ENCODE measurements around the gene WSCD1.
A peak's percentile ranks its signal among the peaks of the same experiment; 100 is the strongest.

The WSCD1 gene

DNA sequence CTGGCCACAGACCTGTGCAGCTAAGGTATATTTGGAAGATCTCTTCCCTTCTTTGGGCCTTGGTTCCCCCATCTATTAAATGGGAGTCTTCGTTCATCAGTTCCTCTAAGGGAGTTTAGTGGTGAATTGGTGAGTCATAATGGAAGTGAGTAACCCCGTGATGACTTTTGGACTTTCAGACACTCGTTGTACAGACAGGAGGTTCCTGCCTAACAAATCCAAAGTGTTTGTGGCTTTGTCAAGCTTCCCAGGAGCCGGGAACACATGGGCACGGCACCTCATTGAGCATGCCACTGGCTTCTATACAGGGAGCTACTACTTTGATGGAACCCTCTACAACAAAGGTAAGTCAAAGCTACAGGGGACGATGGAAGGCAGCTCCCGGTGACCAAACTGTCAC lies 40.4 kb downstream of the WSCD1 start:
- no peak for DNase-seq (ENCODE audit: low spot score)
- no peak overlapping the region for H4K8ac ChIP-seq (ENCODE audit: low read depth, low read length)
- H2AFZ ChIP-seq (ENCODE audit: low read length), result no peak overlapping the region
- H3K23ac ChIP-seq (ENCODE audit: low read depth, low read length, poor library complexity), result no peak overlapping the region
- H2AK5ac ChIP-seq (ENCODE audit: low read depth, low read length), result no peak overlapping the region
- H2BK12ac ChIP-seq (ENCODE audit: low read length), result no peak overlapping the region
- H3K27ac ChIP-seq (replicated peaks; ENCODE audit: low read length), result no peak overlapping the region
- no peak overlapping the region for H3K9ac ChIP-seq (ENCODE audit: low read depth, low read length, poor library complexity)
- H3K79me1 ChIP-seq (ENCODE audit: low read depth, low read length), result no peaks in the 10 kb centered on the region
- H3K4me1 ChIP-seq (ENCODE audit: control insufficient read depth in 2 of 2, insufficient read depth in 1 of 2, low read depth in 1 of 2, low read length in 2 of 2), result no peaks in the 10 kb centered on the region
- H3K14ac ChIP-seq (ENCODE audit: low read length), result no peak overlapping the region
- H3K4me3 ChIP-seq (ENCODE audit: low read length in 2 of 2), result no peak overlapping the region
- no peaks in the 10 kb centered on the region for H3K27me3 ChIP-seq (ENCODE audit: control insufficient read depth in 3 of 3, insufficient read depth in 3 of 3, low read depth in 1 of 3, low read length in 3 of 3)
- H3K18ac ChIP-seq (ENCODE audit: low read length), result no peak overlapping the region
- H4K91ac ChIP-seq (ENCODE audit: low read depth, low read length, poor library complexity), result no peak overlapping the region
- H3K9me3 ChIP-seq (replicated peaks in 1 of 2; ENCODE audit: control insufficient read depth in 2 of 2, insufficient read depth in 1 of 2, low read depth in 1 of 2, low read length in 2 of 2), result peaks cover 0 to 3% of the 10 kb centered on the region in 2 donors
- no peak overlapping the region for H2BK5ac ChIP-seq (ENCODE audit: low read length)
- H3K4ac ChIP-seq (ENCODE audit: low read length), result no peak overlapping the region
- H3K36me3 ChIP-seq (replicated peaks in 1 of 2; ENCODE audit: control insufficient read depth in 2 of 2, insufficient read depth in 2 of 2, low read length in 2 of 2), result peaks cover 8 to 82% of the 10 kb centered on the region in 2 donors
- no peak overlapping the region for H3K4me2 ChIP-seq (ENCODE audit: insufficient read depth, low read length, poor library complexity, severe bottlenecking)
- H2BK15ac ChIP-seq (ENCODE audit: low read length), result no peak overlapping the region
- WGBS, 2 donors (ENCODE audit: extremely low coverage in 2 of 2, insufficient read length in 2 of 2, insufficient replicate concordance in 1 of 2), result no CpG with 5 or more reads among the region's 7 CpGs
- H2BK120ac ChIP-seq (ENCODE audit: low read depth, low read length), result no peak overlapping the region

DNA sequence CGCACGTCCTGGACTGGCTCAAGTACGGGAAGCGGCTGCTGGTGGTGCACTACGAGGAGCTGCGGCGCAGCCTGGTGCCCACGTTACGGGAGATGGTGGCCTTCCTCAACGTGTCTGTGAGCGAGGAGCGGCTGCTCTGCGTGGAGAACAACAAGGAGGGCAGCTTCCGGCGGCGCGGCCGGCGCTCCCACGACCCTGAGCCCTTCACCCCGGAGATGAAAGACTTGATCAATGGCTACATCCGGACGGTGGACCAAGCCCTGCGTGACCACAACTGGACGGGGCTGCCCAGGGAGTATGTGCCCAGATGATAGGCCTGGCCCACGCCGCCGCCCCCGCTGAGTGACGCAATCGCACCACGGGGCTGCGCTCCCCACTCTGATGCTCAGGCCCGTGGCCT lies 50.2 kb downstream of the WSCD1 start:
- Histone ChIP-seq H2BK120ac (ENCODE audit: low read depth, low read length) (no peak overlapping the region), H2BK5ac (ENCODE audit: low read length) (peak overlapping the region; percentile 8), H3K4me1 (ENCODE audit: control insufficient read depth in 2 of 2, insufficient read depth in 1 of 2, low read depth in 1 of 2, low read length in 2 of 2) (no peaks in the 10 kb centered on the region), H3K4me2 (ENCODE audit: insufficient read depth, low read length, poor library complexity, severe bottlenecking) (no peak overlapping the region), H3K36me3 (replicated peaks in 1 of 2; ENCODE audit: control insufficient read depth in 2 of 2, insufficient read depth in 2 of 2, low read length in 2 of 2) (peaks cover 14 to 73% of the 10 kb centered on the region in 2 donors), H3K9ac (ENCODE audit: low read depth, low read length, poor library complexity) (no peak overlapping the region), H3K79me1 (ENCODE audit: low read depth, low read length) (no peaks in the 10 kb centered on the region), H4K8ac (ENCODE audit: low read depth, low read length) (peak overlapping the region; percentile 57), H2AFZ (ENCODE audit: low read length) (no peak overlapping the region), H3K9me3 (replicated peaks in 1 of 2; ENCODE audit: control insufficient read depth in 2 of 2, insufficient read depth in 1 of 2, low read depth in 1 of 2, low read length in 2 of 2) (peaks cover 2 to 11% of the 10 kb centered on the region in 2 donors), H2BK15ac (ENCODE audit: low read length) (no peak overlapping the region), H3K4ac (ENCODE audit: low read length) (no peak overlapping the region), H3K4me3 (ENCODE audit: low read length in 2 of 2) (no peak overlapping the region), H3K14ac (ENCODE audit: low read length) (no peak overlapping the region), H2BK12ac (ENCODE audit: low read length) (no peak overlapping the region), H2AK5ac (ENCODE audit: low read depth, low read length) (no peak overlapping the region), H3K27ac (replicated peaks; ENCODE audit: low read length) (no peak overlapping the region), H3K23ac (ENCODE audit: low read depth, low read length, poor library complexity) (peak overlapping the region; percentile 46), H3K27me3 (ENCODE audit: control insufficient read depth in 3 of 3, insufficient read depth in 3 of 3, low read depth in 1 of 3, low read length in 3 of 3) (no peaks in the 10 kb centered on the region), H4K91ac (ENCODE audit: low read depth, low read length, poor library complexity) (no peak overlapping the region), H3K18ac (ENCODE audit: low read length) (peak overlapping the region; percentile 42)
- WGBS, 2 donors (ENCODE audit: extremely low coverage in 2 of 2, insufficient read length in 2 of 2, insufficient replicate concordance in 1 of 2), result no CpG with 5 or more reads among the region's 34 CpGs
- DNase-seq (ENCODE audit: low spot score), result no peak

DNA sequence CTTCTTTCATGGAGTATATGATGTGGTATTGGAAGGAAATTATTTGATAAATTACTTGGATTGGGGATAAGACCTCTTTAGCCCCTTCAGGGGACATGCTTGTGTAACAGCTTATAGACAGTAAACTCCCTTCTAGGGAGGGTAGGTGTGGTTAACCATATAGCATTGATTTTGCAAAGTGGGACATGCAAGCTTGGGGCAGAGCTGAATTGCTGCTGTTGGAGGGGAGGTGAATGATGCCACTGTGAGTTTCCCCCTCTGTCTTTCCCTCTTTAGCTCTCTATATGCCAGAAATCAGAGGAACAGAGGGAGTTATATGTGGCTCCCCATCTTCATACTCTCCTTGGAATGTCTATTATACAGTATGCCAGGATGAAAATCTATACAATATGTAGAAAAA lies 54.7 kb downstream of the WSCD1 start:
- Histone ChIP-seq H2BK120ac (ENCODE audit: low read depth, low read length) (no peak overlapping the region), H4K91ac (ENCODE audit: low read depth, low read length, poor library complexity) (no peak overlapping the region), H3K4me1 (ENCODE audit: control insufficient read depth in 2 of 2, insufficient read depth in 1 of 2, low read depth in 1 of 2, low read length in 2 of 2) (no peaks in the 10 kb centered on the region), H3K4me3 (ENCODE audit: low read length in 2 of 2) (no peak overlapping the region), H3K36me3 (replicated peaks in 1 of 2; ENCODE audit: control insufficient read depth in 2 of 2, insufficient read depth in 2 of 2, low read length in 2 of 2) (peaks cover 6 to 29% of the 10 kb centered on the region in 2 donors), H2BK15ac (ENCODE audit: low read length) (no peak overlapping the region), H3K23ac (ENCODE audit: low read depth, low read length, poor library complexity) (no peak overlapping the region), H3K18ac (ENCODE audit: low read length) (no peak overlapping the region), H3K4me2 (ENCODE audit: insufficient read depth, low read length, poor library complexity, severe bottlenecking) (no peak overlapping the region), H2AFZ (ENCODE audit: low read length) (no peak overlapping the region), H2BK5ac (ENCODE audit: low read length) (no peak overlapping the region), H3K79me1 (ENCODE audit: low read depth, low read length) (no peaks in the 10 kb centered on the region), H2BK12ac (ENCODE audit: low read length) (no peak overlapping the region), H3K14ac (ENCODE audit: low read length) (no peak overlapping the region), H2AK5ac (ENCODE audit: low read depth, low read length) (no peak overlapping the region), H3K9me3 (replicated peaks in 1 of 2; ENCODE audit: control insufficient read depth in 2 of 2, insufficient read depth in 1 of 2, low read depth in 1 of 2, low read length in 2 of 2) (peaks cover 0 to 12% of the 10 kb centered on the region in 2 donors), H3K4ac (ENCODE audit: low read length) (no peak overlapping the region), H3K27me3 (ENCODE audit: control insufficient read depth in 3 of 3, insufficient read depth in 3 of 3, low read depth in 1 of 3, low read length in 3 of 3) (no peaks in the 10 kb centered on the region), H3K27ac (replicated peaks; ENCODE audit: low read length) (no peak overlapping the region), H3K9ac (ENCODE audit: low read depth, low read length, poor library complexity) (no peak overlapping the region), H4K8ac (ENCODE audit: low read depth, low read length) (no peak overlapping the region)
- no peak for DNase-seq (ENCODE audit: low spot score)

DNA sequence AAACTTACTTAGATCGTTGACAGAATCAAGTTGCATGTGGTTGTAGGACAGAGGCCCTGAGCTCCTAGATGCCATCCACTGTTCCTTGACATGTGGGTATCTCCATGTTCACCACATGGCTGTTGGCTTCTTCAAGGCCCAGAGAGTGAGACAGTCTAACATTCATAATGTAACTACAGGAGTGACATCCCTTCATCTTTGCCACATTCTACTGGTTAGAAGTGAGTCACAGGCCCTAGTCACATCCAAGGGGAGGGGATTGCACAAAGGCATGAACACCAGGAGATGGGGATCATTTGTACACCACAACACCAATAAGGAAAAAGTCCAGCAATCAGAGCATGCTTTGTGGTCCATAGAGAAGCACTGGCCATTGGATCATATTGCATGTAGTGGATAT lies 56.6 kb downstream of the WSCD1 start:
- Histone ChIP-seq H3K18ac (ENCODE audit: low read length) (no peak overlapping the region), H2AK5ac (ENCODE audit: low read depth, low read length) (no peak overlapping the region), H3K9ac (ENCODE audit: low read depth, low read length, poor library complexity) (no peak overlapping the region), H3K9me3 (replicated peaks in 1 of 2; ENCODE audit: control insufficient read depth in 2 of 2, insufficient read depth in 1 of 2, low read depth in 1 of 2, low read length in 2 of 2) (peaks cover 0 to 12% of the 10 kb centered on the region in 2 donors), H3K14ac (ENCODE audit: low read length) (no peak overlapping the region), H2BK12ac (ENCODE audit: low read length) (no peak overlapping the region), H3K4me2 (ENCODE audit: insufficient read depth, low read length, poor library complexity, severe bottlenecking) (no peak overlapping the region), H2BK120ac (ENCODE audit: low read depth, low read length) (no peak overlapping the region), H4K8ac (ENCODE audit: low read depth, low read length) (no peak overlapping the region), H3K79me1 (ENCODE audit: low read depth, low read length) (no peaks in the 10 kb centered on the region), H3K4me3 (ENCODE audit: low read length in 2 of 2) (no peak overlapping the region), H2BK5ac (ENCODE audit: low read length) (no peak overlapping the region), H2AFZ (ENCODE audit: low read length) (no peak overlapping the region), H3K36me3 (replicated peaks in 1 of 2; ENCODE audit: control insufficient read depth in 2 of 2, insufficient read depth in 2 of 2, low read length in 2 of 2) (peaks cover 0 to 10% of the 10 kb centered on the region in 2 donors), H3K27ac (replicated peaks; ENCODE audit: low read length) (no peak overlapping the region), H3K23ac (ENCODE audit: low read depth, low read length, poor library complexity) (no peak overlapping the region), H3K27me3 (ENCODE audit: control insufficient read depth in 3 of 3, insufficient read depth in 3 of 3, low read depth in 1 of 3, low read length in 3 of 3) (no peaks in the 10 kb centered on the region), H3K4me1 (ENCODE audit: control insufficient read depth in 2 of 2, insufficient read depth in 1 of 2, low read depth in 1 of 2, low read length in 2 of 2) (no peaks in the 10 kb centered on the region), H2BK15ac (ENCODE audit: low read length) (no peak overlapping the region), H3K4ac (ENCODE audit: low read length) (no peak overlapping the region), H4K91ac (ENCODE audit: low read depth, low read length, poor library complexity) (no peak overlapping the region)
- no CpG with 5 or more reads among the region's 1 CpG for WGBS, 2 donors (ENCODE audit: extremely low coverage in 2 of 2, insufficient read length in 2 of 2, insufficient replicate concordance in 1 of 2)
- no peak for DNase-seq (ENCODE audit: low spot score)

All from neuronal stem cell (in vitro differentiated cells).